GM21447 (cell line): Measurements from ENCODE around the gene IFIT1B.
A peak's percentile ranks its signal among the peaks of the same experiment; 100 is the strongest.
"Not testable (repeated sequence)": the region's sequence is repeated elsewhere in the genome, so short reads cannot be mapped to it uniquely, and the experiment has no call there.

ENCODE experiments used
- ATAC-seq: cut with Tn5 transposase; IDR thresholded peaks from one replicate; pipeline ENCODE4 v1.9.1; 2021; ENCODE audit not compliant: unreplicated experiment

Gene IFIT1B

GRCh38 chr10:89411135-89411534, 33.3 kb downstream of the IFIT1B start:
- ATAC-seq, result not testable (repeated sequence)

- not testable (repeated sequence) for ATAC-seq
These were observed 34.4 kb downstream of the IFIT1B start for GRCh38 chr10:89412276-89412675.

GRCh38 chr10:89413398-89413912, 35.6 kb downstream of the IFIT1B start:
- ATAC-seq, result no peak

- ATAC-seq, result peak; percentile 79
These were observed 36.5 kb downstream of the IFIT1B start, which contains the start of gene IFIT5 for GRCh38 chr10:89414146-89414878. IFIT5 (plus strand) TSS chr10:89414568; CDS start chr10:89414799, 231 bp downstream.

- peak; percentile 36 for ATAC-seq
These were observed 37.3 kb downstream of the IFIT1B start for GRCh38 chr10:89414879-89415821.

- ATAC-seq, result no peak
These were observed 38.6 kb downstream of the IFIT1B start for GRCh38 chr10:89416465-89416864.

GRCh38 chr10:89419548-89419947, 41.7 kb downstream of the IFIT1B start:
- ATAC-seq, result no peak

GRCh38 chr10:89421018-89421476, 43.2 kb downstream of the IFIT1B start:
- no peak for ATAC-seq

GRCh38 chr10:89425000-89425399, 47.1 kb downstream of the IFIT1B start:
- ATAC-seq, result no peak

GRCh38 chr10:89426230-89426868, 48.5 kb downstream of the IFIT1B start:
- no peak for ATAC-seq

GRCh38 chr10:89427629-89428028, 49.8 kb downstream of the IFIT1B start:
- no peak for ATAC-seq

GRCh38 chr10:89428877-89429276, 51.0 kb downstream of the IFIT1B start:
- ATAC-seq, result no peak

GRCh38 chr10:89431977-89432376, 54.1 kb downstream of the IFIT1B start:
- no peak for ATAC-seq
